C4-2B (cell line): ENCODE results near the gene PFKFB3.

Experiments used
- H3K27ac ChIP-seq: fragments of 450-650 bp; 2 replicates; pipeline ENCODE4 v1.5.1; 2017
- CTCF ChIP-seq: fragments of 450-650 bp; conservative IDR thresholded peaks from 2 replicates; pipeline ENCODE4 v1.5.1; 2017; ENCODE audit warnings: mild to moderate bottlenecking
- ZFX ChIP-seq: fragments of 450-650 bp; IDR thresholded peaks from 2 replicates; pipeline ENCODE4 v1.6.1; 2017

The PFKFB3 gene

GRCh38 chr10:6298428-6298827, 95.7 kb downstream of the PFKFB3 start:
- TF ChIP-seq ZFX (no peak), CTCF (no peak)
- peak overlapping the region; percentile 52 for H3K27ac ChIP-seq

- TF ChIP-seq ZFX (no peak), CTCF (no peak)
- no peak overlapping the region for H3K27ac ChIP-seq
Measured at GRCh38 chr10:6299234-6299633, 96.5 kb downstream of the PFKFB3 start.

- no peak overlapping the region for H3K27ac ChIP-seq
Measured at GRCh38 chr10:6299743-6300105, 97.0 kb downstream of the PFKFB3 start.

GRCh38 chr10:6300106-6300783, 97.5 kb downstream of the PFKFB3 start:
- H3K27ac ChIP-seq, result no peak overlapping the region
- no peak for TF ChIP-seq ZFX
- TF ChIP-seq CTCF, result no peak

More at GRCh38 chr10:6299743-6300105, 97.0 kb downstream of the PFKFB3 start:
- TF ChIP-seq ZFX (no peak), CTCF (no peak)

- H3K27ac ChIP-seq, result no peak overlapping the region
- no peak for TF ChIP-seq ZFX
- no peak for TF ChIP-seq CTCF
Measured at GRCh38 chr10:6300784-6301460, 98.2 kb downstream of the PFKFB3 start.

- no peak for TF ChIP-seq CTCF
- H3K27ac ChIP-seq, result no peak overlapping the region
Measured at GRCh38 chr10:6301488-6302075, 98.8 kb downstream of the PFKFB3 start.
